Measurements from ENCODE around the gene MAIP1.
A peak's percentile ranks its signal among the peaks of the same experiment; 100 is the strongest.

MAIP1 gene

DNA sequence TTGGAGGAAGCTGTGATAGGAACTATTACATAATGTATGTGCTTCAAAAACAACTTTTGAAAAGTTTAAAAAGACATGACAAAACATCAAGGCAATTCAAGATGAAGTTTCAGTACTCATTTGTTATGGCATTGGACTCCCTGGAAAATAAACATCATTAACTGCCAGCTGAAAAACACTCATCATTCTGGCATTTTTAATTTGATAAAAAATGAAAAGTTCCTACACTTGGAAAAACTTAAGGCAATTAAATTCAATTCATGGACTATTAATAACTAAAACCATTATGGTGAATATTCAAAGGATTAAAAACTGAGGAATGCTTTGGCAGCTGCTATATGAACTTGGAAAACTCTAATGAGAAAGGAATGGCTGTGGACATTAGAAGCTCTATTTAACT, 8.5 kb upstream of the MAIP1 start:
- no peak for DNase-seq (ENCODE audit: extremely low read depth, low read depth)
- no peak overlapping the region for H3K4me3 ChIP-seq (replicated peaks; ENCODE audit: low read depth, low read length)
- TF ChIP-seq, protein P1, sequence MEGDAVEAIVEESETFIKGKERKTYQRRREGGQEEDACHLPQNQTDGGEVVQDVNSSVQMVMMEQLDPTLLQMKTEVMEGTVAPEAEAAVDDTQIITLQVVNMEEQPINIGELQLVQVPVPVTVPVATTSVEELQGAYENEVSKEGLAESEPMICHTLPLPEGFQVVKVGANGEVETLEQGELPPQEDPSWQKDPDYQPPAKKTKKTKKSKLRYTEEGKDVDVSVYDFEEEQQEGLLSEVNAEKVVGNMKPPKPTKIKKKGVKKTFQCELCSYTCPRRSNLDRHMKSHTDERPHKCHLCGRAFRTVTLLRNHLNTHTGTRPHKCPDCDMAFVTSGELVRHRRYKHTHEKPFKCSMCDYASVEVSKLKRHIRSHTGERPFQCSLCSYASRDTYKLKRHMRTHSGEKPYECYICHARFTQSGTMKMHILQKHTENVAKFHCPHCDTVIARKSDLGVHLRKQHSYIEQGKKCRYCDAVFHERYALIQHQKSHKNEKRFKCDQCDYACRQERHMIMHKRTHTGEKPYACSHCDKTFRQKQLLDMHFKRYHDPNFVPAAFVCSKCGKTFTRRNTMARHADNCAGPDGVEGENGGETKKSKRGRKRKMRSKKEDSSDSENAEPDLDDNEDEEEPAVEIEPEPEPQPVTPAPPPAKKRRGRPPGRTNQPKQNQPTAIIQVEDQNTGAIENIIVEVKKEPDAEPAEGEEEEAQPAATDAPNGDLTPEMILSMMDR (IDR thresholded peaks at IDR 0.05; ENCODE audit: low read depth, low read length, missing control alignments): no peak

DNA sequence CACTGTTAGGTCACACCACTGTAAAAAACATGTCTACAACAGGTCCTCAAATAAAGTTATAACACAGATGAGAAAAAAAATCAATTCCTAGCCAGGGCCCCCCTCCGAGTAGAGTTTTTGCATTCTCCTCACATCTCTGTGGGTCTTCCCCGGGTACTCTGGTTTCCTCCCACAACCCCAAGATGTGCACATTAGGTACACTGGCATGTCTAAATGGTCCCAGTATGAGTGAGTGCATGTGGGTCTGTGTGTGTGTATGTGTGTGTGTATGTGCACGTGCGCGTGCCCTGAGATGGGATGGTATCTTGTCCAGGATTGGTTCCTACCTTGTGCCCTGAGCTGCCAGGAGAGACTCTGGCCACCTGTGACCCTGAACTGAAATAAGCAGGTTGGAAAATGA, 5.0 kb upstream of the MAIP1 start:
- DNase-seq (ENCODE audit: extremely low read depth, low read depth): no peak
- TF ChIP-seq, protein P1 (IDR thresholded peaks at IDR 0.05; ENCODE audit: low read depth, low read length, missing control alignments): no peak

DNA sequence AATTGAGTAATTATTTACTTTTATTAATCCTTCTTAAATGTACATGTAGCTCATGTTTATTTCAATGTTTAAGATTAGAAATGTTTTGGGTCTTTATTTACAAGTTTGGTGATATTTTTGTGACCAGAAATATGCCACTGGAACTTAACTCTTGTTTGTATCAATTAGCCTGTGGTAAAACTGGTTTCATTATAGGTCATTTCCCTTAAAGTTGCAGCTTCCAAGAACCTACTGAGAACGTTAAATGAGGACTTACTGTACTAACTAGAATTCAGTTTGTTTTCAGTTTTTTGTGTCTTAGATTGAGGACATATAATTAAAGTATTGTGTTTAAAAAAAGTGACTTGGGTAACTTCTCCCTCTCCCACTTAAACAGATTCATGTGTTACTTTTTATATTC, 4.4 kb upstream of the MAIP1 start:
- DNase-seq (ENCODE audit: extremely low read depth, low read depth): no peak
- TF ChIP-seq, protein P1 (IDR thresholded peaks at IDR 0.05; ENCODE audit: low read depth, low read length, missing control alignments): no peak

More for the DNA sequence above, 5.0 kb upstream of the MAIP1 start:
- H3K4me3 ChIP-seq (replicated peaks; ENCODE audit: low read depth, low read length): no peak overlapping the region

DNA sequence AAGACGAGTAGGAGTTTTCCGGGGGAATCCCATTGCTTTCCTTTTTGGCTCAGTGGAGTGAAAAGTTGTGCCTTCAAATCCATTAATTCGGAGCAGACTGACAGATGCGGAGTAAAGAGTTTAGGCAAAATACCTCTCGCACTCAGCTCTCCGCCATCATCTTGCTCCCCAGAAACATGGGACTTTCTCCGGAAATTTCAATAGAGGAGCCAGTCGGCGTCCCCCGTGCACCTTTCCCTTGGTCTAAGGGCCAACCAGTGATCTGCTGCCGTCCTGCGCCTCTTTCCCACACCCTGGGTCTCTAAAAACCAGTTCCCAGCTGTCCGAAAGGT, 409 bp upstream of the MAIP1 start:
- DNase-seq (ENCODE audit: extremely low read depth, low read depth): no peak
- peak overlapping the region; percentile 84 for H3K4me3 ChIP-seq (replicated peaks; ENCODE audit: low read depth, low read length)
- TF ChIP-seq, protein P1 (IDR thresholded peaks at IDR 0.05; ENCODE audit: low read depth, low read length, missing control alignments): no peak

More for the DNA sequence above, 4.4 kb upstream of the MAIP1 start:
- H3K4me3 ChIP-seq (replicated peaks; ENCODE audit: low read depth, low read length): no peak overlapping the region

DNA sequence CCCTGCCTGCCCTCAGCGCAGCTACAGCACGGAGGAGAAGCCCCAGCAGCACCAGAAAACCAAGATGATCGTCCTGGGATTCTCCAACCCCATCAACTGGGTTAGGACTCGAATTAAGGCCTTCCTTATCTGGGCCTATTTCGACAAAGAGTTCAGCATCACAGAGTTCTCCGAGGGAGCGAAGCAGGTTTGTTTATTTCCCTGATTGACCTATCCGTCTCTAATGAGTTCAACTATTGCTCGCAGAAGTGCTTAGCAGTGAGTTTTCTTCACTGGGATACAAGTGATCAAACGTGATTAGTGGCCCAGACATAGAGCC, 639 bp downstream of the MAIP1 start:
- TF ChIP-seq, protein P1 (IDR thresholded peaks at IDR 0.05; ENCODE audit: low read depth, low read length, missing control alignments): no peak
- no peak for DNase-seq (ENCODE audit: extremely low read depth, low read depth)
- peak overlapping the region; percentile 84 for H3K4me3 ChIP-seq (replicated peaks; ENCODE audit: low read depth, low read length)

DNA sequence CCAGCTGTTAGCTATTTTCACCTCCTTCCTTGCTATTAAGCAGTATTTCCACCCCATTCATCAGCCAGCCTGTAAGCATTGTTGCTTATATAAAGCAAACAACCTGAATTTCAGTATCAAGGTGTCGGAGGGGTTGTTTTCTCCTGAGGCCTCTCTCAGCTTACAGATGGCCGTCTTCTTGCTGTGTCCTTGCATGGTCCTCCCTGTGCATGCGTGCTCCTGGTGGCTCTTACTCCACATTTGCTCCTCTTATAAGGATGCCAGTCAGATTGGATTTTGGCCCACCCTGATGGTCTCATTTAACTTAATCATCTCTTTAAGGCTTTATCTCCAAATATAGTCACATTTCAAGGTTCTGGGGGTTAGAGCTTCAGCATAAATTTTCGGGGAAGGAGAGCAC, 2.6 kb downstream of the MAIP1 start:
- no peak overlapping the region; the same call in 1 of the 2 replicates for H3K4me3 ChIP-seq (replicated peaks; ENCODE audit: low read depth, low read length)
- TF ChIP-seq, protein P1 (IDR thresholded peaks at IDR 0.05; ENCODE audit: low read depth, low read length, missing control alignments): no peak
- no peak for DNase-seq (ENCODE audit: extremely low read depth, low read depth)

DNA sequence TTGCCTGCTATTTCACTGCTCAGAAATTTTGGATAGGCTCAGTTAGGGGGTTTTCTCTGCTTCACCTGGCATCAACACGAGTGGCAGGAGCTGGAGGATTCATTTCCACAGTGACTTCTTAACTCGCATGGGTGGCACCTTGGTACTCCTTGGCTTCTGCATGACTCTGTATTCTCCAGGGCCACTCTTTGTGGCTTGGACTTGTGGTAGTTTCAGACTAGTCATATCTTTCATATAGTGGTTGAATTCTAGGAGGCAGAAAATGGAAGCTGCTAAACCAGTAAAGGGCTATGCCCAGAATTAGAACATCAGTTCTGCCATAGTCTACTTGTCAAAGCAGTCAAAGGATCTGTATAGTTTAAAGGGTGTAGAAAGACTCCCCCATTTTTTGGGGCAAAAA, 6.8 kb downstream of the MAIP1 start:
- DNase-seq (ENCODE audit: extremely low read depth, low read depth): no peak
- H3K4me3 ChIP-seq (replicated peaks; ENCODE audit: low read depth, low read length): no peak overlapping the region
- TF ChIP-seq, protein P1 (IDR thresholded peaks at IDR 0.05; ENCODE audit: low read depth, low read length, missing control alignments): no peak

Measured in HFF-Myc (cell line).